ENCODE measurements around the gene EDN2.

EDN2 gene

DNA sequence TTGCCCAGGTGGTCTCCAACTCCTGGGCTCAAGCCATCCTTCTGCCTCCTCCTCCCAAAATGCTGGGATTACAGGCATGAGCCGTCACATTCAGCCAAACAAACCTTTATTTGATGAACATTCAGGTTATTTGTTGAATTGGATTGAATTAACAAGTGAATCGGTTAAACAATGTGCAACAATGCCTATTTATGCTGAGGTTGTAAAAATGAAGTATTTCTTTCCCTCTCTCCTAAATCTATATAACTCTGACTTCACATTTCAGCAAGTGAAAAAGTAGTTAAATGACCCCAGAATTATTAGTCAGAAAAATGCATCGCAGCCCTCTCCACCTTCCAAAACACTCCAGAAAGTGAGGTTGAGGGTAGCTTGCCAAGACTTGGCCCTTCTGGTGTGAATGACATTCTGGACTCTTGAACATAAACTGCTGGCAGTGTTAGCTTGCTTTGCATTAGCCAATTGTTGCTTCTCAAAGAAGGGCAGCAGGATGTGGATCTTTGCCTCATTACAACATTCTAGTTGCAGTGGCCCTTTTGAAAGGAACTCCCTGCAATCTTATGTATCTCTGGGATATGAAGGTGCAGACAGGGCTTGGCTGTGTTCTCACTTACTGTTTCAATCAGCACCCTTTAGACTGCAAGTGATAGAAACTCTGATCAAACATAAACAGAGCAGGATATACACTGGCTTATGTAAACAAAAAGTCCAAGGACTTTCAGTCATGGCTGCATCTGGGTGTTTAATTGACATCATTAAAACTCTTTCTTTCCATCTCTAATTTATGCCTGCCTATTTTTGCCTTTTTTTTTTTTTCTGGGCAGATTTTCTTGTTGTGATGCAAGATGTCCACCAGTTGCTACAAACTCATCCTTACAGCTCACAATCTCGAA is 22.4 kb downstream of the EDN2 start:
- no peak for DNase-seq

- DNase-seq, result no peak
These were observed 27.5 kb downstream of the EDN2 start for GRCh38 chr1:41456847-41457540.

DNA sequence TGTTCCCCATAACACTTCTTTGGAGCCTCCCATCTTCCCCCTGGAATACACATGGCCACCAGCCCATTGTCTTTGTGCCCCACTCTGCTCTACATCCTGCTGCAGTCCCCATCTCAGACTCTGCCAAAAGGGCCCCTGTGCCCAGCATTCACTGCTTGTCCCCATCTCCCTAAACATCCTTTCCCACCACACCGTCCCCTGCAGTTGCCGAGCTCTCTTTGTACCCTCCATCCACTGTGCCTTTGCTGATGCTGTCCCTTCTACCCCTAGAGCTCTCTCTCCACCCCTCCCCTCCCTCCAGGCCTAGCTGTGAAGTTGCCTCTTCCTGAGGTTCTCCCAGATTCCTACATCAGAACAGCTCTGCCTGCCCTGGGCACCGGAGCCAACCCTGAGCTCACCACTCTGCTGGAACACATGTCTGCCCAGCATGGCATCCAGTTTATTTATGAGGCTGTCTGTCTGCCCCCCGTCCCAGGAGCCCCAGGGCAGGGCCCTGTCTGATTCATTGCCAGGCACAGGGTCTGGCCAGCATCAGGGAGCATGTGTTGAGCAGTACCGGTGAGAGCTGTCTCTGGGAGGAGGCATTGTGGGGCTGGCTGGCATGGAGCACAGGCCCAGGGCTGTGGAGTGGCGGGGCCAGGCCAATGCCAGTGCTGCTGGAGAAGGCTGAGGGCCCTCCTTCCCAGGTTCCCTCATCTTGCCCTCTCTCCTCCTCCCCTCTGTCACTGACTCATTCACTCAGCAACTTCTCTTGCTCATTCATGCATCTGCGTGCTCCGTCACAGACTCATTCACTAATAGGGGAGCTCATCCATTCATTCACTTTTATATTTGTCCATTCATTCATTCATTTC is 28.8 kb downstream of the EDN2 start:
- DNase-seq, result no peak

DNA sequence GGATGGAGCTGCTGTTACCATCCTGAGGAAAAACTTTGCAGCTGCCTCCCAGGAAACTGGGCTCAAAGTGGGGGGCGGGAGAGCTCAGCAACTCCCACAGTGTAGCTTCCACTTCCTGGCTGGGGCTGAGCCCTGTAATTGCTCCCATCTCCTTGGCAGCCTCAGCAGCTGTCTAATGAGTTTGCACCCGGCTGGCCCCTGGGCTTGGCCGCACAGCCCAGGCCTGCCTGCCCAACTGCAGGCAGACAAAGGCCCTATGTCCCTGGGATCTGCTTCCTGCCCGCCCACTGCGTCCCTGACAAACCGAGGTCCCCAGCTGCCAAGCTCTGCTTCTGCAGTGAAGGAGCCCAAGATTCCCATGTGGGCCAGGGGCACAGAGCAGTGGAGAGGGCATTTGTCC is 30.1 kb downstream of the EDN2 start:
- no peak for DNase-seq

DNA sequence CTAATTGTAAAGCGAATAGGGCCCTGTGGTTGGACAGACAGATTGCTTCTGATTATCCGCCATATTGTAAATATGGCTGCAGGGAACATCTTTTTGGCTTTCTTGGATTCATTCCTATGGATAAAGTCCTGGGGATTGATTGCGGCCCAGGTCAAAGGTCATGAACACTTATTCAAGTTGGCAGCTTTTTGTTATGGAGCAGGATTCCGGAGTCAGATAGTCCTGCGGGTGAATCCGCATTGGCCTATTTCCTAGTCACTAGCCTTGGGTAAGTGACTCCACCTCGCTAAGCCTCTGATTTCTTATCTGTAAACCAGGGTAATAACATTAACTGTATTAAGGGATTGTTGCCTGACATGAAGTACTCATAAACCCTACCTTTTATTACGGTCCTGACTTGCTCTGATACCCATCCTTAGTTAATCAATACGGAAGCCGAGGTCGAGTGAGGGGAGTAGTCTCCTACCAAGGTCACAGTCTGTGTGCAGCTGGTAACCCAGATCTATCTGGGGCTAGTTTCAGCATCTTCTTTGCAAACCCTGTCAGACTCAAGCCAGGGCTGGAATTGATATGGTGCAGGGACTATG is 31.7 kb downstream of the EDN2 start:
- no peak for DNase-seq

- no peak for DNase-seq
These were observed 33.7 kb downstream of the EDN2 start for GRCh38 chr1:41450747-41451285.

DNA sequence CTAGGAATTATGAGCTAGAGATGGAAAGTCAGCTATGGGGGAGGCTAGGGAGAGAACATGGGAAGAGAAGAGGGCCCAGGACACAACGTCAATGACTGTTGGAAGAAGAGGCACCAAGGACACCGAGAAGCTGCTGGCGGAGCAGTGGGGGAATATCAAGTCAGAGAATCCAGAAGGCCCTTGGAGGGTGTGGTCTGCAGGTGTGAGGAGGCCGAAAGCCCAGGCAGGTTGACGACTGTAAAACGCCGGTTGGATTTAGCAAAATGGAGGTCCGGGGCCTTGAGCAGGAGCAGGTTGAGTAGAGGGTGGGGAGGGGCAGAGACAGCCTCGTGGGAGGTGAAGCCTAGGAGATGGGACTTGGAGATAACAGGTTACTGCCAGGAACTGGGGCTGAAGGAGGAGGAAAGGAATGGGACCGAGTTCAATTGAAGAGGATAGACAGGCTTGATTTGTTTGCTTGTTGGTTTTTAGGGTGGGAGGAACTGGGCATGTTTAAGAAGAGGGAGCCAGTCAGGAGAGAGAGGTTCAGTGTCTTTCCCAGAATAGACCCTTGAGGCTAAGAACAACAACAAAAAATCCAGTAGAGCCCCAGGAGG is 35.1 kb downstream of the EDN2 start:
- no peak for DNase-seq

DNA sequence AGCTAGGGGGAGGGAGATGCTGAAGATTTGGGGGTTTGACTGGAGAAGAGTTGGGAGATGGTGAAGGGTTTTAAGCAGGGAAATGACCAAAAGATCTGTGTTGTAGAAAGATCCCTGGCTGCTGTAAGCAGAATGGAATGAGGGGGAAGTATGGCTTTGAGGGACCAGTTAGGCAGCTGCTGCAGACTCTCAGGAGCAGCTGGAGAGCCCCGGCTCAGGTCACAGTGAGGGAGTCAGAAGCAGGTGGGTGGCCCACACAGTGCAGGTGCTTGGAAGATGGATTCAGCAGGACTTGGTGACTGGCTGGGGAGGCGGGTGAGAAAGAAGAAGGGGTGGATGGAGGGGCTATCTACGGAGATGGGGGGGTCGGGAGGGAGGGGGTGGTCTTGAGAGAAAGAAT is 35.7 kb downstream of the EDN2 start:
- no peak for DNase-seq

DNA sequence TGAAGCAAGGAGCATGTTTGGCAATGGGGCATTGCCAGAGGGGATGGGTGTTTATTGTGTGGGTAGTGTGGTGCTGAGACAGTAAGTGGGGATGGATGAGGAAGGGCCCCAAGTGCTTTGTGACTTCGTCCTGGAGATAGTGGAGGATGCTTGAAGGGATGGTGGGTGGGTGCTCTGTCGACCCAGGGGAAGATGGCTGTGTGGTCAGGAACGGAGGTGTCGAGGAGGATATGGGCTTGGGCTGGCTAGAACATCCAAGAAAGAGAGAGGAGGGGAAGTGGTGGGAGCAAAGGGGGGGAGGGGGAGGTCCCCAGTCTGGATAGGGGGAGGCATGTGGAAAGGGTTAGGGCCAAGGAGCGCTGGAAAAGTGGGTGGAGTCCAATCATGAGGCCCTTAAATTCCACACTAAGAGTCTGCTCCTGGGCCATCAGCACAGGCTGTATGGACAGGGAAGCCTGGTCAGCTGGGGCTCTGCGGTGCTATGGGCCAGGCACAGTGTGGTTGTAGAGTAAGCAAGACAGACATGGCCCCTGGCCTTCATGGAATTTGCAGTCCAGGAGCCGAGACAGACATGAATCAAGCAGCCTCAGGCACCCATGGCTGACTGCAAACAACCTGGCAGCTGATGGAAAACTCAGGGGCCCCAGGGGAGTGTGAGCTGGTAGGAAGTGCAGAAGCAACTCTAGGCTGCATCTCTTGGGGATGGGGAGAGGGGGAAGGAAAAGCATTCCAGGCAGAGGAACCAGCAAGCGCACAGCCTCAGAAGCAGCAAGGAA is 36.3 kb downstream of the EDN2 start:
- no peak for DNase-seq

GRCh38 chr1:41446851-41447610 is 37.5 kb downstream of the EDN2 start:
- no peak for DNase-seq

DNA sequence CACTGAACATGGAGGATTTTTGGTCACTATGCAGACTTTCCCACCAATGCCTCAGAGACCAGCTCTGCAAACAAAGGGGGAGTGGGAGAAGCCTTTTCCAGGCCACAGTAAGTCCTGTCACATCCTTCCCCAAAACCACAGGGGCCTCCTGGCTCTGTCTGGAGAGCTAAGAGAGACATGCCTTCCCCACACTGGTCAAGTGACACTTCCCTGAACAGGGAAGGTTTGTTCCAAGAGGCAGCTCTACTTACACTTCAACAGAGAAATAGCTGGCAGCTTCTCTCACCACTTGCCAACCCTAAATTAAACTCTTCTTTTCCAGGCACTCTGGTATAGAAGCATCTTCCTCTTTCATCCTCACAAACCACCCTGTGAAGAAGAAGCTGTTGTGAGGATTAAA is 39.7 kb downstream of the EDN2 start:
- DNase-seq, result no peak

GRCh38 chr1:41444246-41444645 is 40.2 kb downstream of the EDN2 start:
- no peak for DNase-seq

DNA sequence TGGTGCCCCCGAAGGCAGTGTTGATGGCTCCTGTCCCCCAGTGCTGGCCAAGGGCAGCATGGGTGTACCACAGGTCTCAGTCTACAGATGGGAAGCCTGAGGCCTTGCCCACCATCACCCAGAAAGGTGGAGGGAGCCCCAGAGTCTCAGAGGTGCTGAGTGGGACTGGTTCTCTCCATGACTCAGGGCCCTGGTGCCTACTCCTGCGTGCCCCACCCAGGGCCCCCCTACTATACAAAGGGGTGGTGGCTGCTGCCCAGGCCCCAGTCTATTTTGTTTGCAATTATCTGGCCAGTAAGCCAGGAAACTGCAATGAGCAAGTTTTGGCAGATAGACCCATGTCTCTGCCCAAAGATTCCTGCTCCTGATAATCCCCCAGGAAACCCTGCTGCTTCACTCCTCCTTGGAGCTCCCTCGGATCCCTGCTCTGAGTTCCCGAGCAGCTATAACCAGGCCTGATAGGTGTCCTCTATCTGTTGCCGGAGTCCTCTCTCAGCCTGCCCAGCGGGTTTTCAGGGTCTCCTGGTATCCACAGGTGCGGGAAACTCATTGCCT is 41.7 kb downstream of the EDN2 start:
- no peak for DNase-seq

GRCh38 chr1:41440321-41441085 is 44.0 kb downstream of the EDN2 start:
- no peak for DNase-seq

GRCh38 chr1:41439234-41439633 is 45.2 kb downstream of the EDN2 start:
- no peak for DNase-seq

DNA sequence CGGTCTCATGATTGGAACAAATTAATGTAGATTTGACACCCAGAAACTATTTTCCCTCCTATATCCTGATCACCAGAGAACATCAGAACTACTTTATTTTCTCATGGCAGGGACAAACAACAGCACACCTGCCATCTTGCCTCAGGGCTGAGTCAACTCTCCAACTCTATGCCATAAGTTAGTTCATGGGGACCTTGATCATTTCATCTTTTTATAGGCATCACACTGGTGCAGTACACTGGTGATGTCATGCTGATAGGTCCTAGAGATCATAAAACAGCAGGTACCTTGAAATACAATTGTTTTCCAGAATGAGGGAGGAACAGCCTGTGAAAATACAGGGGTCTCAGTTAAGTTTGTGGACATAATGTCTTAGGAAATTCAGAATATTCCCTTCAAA is 45.8 kb downstream of the EDN2 start:
- DNase-seq, result no peak

- DNase-seq, result no peak
These were observed 47.5 kb downstream of the EDN2 start for GRCh38 chr1:41437011-41437355.

DNA sequence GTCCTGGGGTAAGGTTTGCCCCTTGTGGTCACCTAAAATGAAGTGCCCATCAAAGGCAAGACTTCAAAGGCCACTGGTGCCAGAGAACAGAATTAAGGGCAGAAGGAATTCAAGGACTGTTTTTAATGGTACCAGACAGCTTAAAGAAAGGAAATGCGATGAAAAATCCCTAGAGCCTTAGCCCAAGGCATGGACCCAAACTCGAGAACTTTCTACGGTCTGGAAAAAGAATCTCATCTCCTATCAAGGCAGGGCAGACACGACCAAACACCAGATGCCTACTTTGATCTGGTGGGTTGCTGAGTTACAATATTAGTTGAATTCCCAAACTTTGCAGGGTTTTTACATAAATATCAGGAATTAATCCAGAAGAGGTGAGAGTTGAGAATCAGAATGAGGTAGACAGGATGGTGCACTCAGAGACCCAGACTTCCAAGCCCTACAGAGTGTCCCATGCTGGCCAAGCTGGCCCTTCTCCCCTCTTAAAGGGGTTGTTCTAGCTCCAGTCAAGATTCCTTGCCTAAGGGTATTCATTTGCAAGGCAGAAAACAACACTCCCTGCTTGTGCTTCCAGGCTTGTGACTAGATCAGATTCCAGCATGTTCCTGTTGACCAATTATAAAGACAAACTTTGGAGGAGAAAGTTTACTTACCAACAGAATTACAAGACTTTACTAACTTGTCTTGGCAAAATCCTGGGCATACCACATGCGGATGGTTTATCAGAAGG is 48.0 kb downstream of the EDN2 start:
- no peak for DNase-seq

- no peak for DNase-seq
These were observed 48.8 kb downstream of the EDN2 start for GRCh38 chr1:41435570-41436178.

Measured in NCI-H1436 treated with DMSO at 0.1 percent for 48 hours (cell line).